Measurements from ENCODE around the gene POFUT2.

POFUT2 gene

DNA sequence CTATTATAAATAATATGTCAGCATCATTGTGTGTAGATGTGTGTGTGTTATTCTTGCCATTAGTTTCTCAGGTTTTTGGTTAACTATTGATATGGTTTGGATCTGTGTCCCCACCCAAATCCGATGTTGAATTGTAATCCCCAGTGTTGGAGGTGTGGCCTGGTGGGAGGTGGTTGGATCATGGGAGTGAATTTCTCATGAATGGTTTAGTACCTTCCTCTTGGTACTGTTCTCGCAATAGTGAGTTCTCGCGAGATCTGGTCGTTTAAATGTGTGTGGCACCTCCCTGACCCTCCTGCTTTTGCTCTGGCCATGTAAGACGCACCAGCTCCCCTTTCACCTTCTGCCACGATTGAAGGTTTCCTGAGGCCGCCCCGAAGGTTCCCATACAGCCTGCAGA, 9.6 kb upstream of the POFUT2 start:
- DNase-seq = no peak

DNA sequence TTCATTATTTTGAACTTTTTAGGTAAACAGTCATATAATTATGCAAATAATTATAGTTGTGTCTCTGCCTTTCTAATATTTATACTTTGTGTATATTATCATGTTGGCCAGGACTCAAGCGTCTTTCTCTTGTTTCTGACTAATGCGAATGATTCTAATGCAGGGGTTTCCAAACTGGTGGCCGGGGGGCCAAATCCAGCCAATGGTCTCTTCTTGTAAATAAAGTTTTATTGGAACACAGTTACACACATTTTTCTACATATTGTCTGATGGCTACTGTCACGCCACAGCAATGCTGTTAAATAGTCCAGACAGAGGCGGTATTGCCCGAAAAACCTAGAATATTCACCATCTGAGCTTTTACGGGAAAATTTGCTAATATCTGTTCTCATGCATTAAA, 8.9 kb upstream of the POFUT2 start:
- DNase-seq = no peak

GRCh38 chr21:45295576-45296365, 8.1 kb upstream of the POFUT2 start:
- no peak for DNase-seq

DNA sequence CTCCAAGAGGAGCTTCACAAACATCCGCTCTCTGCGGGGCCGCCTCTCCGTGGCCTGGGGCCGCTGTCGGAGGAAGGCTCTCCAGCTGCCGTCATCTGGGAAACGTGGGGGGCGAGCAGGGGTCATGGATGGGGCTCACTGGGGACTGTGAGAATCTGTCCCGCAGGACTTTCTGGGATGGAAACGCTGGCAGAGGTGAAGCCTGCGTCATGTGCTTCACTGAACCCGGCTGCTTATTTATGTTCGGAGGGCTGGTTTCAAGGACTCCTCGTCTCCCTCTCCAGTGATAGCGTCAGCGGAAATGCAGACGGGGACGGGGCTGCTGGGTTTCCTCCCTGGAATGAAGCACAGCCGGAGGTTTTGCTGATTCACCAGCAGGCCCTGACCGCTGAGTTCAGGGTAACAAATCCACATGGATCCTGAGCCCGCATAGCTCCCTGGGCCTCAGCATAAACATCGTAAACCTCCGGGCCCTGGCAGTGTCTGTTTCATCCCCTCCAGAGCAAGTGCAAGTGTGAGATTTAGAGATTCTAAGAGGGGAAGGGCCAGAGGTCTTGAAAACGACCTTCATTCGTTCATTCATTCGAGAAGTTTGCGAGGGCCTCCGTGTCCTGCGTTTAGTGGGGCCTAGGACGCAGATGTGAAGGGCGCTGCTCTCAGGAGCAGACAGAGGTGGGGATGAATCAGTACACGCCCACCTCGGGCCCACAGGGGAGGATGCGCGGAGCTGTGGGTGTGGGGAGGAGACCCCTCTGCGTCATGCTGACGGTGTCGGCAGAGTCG, 7.0 kb upstream of the POFUT2 start:
- no peak for DNase-seq

GRCh38 chr21:45293726-45294401, 6.2 kb upstream of the POFUT2 start:
- no peak for DNase-seq

DNA sequence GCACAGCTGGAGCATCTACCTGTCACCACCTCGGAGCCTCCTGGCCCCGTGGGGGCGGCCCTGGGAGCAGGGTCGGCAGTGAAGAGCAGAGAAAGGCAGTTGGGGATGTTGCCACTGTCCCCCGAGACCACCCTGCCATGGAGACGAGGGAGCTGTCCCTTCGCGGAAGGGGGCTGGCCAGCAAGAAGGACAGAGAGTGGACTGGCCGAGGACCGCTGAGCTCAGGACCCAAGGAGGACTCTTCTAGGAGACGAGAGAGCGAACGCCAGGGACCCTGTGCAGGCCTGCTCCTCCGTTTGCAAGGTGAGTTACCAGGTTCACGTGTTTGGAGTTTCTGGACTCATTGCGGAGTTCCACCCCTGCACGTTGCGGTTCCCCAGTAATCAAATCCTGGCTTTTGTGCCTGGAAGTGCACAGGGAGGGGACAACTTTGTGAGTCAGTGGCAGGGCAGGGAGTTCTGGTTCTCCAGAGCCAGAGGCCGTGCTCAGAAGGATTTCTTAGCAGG, 5.6 kb upstream of the POFUT2 start:
- DNase-seq = no peak

GRCh38 chr21:45292399-45293219, 4.9 kb upstream of the POFUT2 start:
- peak; percentile 96 for DNase-seq

- no peak for DNase-seq
Measured at GRCh38 chr21:45291613-45292398, 4.1 kb upstream of the POFUT2 start.

GRCh38 chr21:45290948-45291612, 3.4 kb upstream of the POFUT2 start:
- no peak for DNase-seq

DNA sequence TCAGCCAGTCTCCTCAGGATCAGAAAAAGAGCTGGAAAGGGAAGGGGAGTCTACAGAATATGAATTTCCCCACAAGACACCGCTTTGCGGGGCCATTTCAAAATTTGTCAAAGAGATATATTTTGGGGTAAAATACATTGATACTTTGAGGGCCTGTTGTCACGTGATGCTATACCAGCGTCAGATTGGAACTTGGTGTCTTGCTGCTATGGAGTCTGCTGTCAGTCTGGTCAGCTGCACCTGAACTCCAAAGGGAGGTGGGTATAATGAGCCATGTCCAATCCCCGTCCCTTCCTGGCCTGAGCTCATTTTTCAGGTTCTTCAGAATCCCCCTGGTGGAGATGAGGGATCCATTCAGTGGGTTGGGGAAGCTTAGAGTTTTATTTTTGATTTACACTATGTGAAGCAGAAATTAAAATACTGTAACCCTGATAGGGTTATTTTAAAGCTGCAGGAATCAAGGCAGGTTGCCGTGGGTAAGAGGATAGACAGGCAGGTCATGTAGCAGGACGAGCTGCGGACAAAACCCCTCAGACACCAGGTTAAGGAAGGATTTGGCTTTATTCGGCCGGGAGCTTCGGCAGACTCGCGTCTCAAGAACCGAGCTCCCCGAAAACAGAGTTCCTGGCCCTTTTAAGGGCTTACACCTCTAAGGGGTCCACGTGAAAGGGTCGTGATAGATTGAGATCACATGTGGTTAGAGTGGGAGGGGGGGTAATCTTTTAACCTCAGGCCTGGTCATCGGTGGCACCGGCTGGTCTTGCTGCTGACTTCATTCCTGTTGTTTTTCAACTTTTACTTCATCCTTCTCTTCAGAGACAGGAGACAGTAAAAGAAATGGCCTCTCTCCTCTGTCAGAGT, 2.2 kb upstream of the POFUT2 start:
- peak; percentile 46 for DNase-seq

DNA sequence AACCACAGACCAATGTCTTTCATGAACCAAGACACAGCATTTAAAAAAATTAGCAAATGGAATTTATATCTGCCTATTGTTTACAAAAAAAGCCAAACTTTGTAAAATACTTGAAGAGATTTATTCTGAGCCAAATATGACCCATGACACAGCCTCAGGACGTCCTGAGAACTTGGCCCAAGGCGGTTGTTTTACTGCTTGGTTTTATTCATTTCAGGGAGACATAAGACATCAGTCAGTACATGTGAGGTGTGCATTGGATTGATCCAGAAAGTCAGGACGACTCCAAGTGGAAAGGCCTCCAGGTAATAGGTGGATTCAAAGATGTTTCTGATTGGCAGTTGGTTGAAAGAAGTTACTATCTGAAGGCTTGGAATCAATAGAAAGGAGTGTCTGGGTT, 1.4 kb upstream of the POFUT2 start:
- DNase-seq = no peak

DNA sequence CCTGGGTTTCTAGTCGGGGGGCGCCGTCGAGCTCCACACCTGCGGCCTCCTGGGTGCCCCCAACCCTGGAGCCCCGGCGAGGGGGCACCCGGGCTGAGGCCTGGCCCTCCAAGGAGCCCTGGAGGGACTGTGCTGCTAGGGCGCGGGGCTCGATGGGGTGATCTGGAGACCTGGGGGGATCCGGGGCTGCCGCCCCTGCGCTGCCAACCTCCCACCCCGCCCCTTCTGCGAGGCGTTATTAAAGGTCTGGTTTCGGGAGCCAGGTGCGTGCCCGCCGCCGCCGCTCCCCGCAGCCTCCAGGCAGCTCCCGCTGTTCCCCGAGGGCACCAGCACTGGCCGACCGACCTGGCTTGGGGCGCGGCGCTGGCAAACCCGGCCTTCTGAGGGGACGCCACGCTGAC, 746 bp upstream of the POFUT2 start:
- no peak for DNase-seq

- no peak for DNase-seq
Measured at GRCh38 chr21:45286671-45287437, 841 bp downstream of the POFUT2 start.

DNA sequence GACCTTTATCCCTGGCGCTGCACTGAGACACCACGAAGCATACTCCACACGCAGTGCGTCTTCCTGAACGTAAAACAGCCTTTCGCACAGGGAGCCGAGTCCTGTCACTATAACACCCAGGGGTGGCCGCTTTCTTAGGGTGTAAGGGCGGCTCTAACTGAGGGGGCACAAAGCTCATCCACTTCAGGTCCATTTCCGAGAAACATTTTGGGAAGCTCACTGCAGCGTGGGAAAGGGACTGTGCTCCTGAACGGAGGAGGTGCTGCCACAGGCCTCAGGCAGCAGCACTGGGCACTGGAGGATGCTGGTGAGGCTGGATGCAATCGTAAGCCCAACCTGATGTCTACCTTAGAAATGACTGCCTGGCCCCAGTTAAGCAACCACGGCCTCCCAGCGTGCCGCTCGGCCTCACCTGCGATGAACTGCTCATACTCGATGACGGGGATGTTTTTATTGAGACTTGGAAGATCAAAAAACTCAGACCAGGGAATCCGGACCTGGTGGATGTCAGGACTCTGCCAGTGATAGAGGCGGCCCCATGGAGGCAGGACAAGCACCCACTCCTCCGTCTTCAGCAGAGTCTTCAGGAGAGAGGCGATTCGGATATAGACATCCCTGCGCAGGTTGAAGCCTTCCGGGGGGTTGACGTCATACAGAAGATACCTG, 2.3 kb downstream of the POFUT2 start:
- DNase-seq = no peak

- DNase-seq = no peak
Measured at GRCh38 chr21:45284456-45284741, 3.3 kb downstream of the POFUT2 start.

GRCh38 chr21:45283611-45284455, 3.9 kb downstream of the POFUT2 start:
- no peak for DNase-seq

DNA sequence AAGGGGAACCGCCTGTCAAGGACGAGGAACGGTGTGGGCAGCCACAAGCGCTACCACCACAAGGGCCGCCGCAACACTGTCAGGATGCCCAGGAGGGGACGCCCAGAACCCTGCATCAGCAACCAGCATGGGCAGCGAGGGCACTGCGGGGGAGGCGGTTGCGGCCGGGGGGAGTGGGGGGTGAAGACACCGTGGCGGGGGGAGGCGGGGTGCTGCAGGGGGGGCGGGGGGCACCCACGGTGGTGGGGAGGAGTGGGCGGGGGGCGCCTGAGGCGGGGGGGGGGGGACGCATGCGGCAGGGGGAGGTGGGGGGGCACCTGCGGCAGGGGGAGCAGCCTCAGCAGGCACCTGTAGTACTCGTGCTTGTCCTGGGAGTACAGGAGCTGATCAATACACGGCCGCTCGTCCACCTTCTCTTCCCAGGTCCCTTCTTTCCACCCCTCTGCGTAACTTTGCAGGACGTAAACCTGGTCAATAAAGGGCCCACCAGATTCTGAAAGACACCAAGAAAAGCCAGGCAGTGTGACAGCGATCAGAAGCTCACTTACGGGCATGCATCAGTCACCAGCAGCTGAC, 4.6 kb downstream of the POFUT2 start:
- no peak for DNase-seq
